AG08395 (cell line): ENCODE data around the gene PARP14.
"Not testable (repeated sequence)": the region's sequence is repeated elsewhere in the genome, so short reads cannot be mapped to it uniquely, and the experiment has no call there.

Source experiments
- DNase-seq: peaks from one replicate; pipeline ENCODE4 v3.0.0; 2012; ENCODE audit warnings: mixed read lengths, low spot score

Gene PARP14, protein sequence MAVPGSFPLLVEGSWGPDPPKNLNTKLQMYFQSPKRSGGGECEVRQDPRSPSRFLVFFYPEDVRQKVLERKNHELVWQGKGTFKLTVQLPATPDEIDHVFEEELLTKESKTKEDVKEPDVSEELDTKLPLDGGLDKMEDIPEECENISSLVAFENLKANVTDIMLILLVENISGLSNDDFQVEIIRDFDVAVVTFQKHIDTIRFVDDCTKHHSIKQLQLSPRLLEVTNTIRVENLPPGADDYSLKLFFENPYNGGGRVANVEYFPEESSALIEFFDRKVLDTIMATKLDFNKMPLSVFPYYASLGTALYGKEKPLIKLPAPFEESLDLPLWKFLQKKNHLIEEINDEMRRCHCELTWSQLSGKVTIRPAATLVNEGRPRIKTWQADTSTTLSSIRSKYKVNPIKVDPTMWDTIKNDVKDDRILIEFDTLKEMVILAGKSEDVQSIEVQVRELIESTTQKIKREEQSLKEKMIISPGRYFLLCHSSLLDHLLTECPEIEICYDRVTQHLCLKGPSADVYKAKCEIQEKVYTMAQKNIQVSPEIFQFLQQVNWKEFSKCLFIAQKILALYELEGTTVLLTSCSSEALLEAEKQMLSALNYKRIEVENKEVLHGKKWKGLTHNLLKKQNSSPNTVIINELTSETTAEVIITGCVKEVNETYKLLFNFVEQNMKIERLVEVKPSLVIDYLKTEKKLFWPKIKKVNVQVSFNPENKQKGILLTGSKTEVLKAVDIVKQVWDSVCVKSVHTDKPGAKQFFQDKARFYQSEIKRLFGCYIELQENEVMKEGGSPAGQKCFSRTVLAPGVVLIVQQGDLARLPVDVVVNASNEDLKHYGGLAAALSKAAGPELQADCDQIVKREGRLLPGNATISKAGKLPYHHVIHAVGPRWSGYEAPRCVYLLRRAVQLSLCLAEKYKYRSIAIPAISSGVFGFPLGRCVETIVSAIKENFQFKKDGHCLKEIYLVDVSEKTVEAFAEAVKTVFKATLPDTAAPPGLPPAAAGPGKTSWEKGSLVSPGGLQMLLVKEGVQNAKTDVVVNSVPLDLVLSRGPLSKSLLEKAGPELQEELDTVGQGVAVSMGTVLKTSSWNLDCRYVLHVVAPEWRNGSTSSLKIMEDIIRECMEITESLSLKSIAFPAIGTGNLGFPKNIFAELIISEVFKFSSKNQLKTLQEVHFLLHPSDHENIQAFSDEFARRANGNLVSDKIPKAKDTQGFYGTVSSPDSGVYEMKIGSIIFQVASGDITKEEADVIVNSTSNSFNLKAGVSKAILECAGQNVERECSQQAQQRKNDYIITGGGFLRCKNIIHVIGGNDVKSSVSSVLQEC (N-terminal part only)

DNA sequence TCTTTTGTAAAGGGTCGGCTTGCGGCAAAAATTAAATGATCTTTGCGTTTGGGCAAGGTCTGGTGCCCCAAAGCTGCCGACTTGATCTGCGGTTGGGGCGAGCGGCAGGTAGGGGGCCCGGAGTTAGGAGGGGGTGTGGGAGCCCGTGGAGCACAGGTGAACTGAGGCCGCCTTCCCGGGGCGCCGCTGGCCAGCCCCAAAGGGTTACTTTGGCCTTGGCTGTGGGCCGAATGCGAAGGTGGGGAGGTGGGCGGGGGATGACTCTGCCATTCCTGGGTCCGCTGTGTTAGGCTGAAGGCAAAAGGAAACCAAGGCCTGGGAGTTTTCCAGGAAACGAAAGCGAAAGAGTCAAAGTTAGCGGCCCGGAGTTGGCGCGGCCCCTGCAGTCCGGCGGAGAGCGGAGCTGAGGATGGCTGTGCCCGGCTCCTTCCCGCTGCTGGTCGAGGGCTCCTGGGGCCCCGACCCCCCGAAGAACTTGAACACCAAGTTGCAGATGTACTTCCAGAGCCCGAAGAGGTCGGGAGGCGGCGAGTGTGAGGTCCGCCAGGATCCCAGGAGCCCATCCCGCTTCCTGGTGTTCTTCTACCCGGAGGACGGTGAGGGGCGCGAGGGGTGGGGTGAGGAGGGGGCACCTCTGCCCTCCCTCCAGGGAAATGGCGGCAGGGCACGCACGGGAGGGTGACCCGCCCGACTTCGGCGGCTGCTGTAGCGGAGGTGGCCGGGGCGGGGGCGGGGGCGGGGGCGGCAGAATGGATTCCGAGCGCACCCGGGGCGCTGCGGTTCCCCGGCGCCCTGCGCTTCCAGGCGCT is at the start of gene PARP14:
Gene PARP14 (plus strand): TSS at position 365 of the 809 bp plus-strand sequence. CDS start 45 bp downstream, at position 410.
- peak; percentile 57 for DNase-seq

DNA sequence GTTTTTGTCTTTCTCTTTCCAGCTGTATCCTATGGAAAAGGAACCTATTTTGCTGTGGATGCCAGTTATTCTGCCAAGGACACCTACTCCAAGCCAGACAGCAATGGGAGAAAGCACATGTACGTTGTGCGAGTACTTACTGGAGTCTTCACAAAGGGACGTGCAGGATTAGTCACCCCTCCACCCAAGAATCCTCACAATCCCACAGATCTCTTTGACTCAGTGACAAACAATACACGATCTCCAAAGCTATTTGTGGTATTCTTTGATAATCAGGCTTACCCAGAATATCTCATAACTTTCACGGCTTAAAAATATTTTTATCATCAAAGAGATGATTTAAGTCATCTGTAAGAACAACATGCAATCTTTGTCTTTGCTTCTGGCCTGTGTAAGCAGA is 44.9 kb upstream of the PARP14 start:
- peak; percentile 40 for DNase-seq

DNA sequence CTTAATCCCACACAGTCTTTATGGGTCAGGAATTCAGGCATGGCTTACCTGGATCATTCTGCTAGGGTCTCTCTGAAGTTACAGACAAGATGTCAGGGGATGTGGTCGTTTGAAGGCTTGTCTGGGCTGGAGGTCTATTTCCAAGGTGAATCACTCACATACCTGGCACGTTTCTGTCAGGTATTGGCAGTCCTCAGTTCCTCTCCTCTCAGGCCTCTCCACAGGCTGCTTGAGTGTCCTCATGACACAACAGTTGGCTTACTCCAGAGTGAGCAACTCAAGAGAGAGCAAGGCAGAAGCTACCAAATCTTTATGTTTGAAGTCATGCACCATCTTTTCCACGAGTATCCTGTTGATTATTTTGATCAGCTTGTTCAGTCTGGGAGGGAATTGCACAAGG is 43.9 kb upstream of the PARP14 start:
- DNase-seq: no peak

DNA sequence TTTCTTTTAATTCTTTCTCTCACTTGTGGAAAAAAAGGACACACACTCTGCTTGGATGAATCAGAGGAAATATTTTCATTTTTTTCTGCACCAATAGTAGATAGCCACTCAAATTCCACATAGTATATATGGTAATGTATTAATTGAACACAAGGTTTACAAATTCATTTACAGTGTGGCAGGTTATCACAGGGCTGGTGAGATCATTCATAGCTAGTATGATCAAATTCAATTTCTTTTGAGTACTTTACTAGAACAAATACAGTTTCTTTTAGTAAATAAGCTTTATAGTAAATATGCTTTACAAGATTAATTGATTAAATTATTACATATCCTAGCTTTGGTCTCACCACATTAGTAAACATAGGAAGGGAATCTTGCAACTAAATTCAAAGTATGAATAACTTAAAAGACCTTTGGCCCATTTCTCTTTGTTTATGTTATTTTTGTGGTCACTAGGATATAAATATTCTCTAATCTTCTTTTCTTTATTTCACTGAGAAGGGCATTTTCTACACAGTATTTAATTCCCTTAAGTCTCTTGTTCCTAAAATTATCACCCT is 40.1 kb upstream of the PARP14 start:
- no peak for DNase-seq

- no peak for DNase-seq
These were observed 37.7 kb upstream of the PARP14 start for GRCh38 chr3:122642935-122643334.

DNA sequence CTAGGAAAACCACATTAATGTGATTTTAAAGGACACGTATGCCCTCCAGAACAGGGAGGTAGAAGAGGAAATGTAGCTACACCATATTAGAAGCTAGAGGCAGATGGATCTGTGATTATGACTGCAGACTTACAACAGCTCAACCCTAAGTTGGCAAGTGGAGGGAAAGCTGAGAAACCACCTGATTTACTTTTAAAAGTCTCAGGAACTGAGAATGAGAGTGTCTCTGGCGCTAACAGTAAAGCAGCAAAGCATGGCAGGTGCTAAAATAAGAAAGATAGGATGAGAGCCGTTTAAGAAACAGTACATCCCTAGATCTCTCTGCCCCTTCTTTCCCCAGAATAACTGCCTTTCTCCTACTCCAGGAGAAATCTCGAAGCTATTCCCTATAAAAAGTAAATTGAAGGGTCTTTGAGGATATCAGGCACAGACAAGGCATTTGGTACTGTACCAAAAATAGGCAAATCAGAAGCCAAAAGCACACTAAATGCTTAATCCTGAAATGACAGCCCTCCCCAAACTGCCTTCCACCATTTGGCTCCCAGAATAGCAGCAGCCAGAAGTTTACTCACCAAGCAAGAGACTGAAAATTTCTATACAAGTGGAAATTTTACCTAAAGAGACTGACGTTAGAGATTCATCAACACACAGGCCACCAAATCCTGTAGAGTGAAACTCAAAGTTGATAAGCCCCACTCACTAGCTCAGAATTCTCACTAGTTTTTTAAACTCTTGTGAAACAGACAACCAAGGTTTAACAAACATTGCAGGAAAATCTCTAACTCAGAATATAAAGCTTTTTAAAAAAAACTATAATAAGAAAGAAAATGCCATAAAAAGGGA is 34.3 kb upstream of the PARP14 start:
- no peak for DNase-seq

GRCh38 chr3:122651233-122651907 is 29.3 kb upstream of the PARP14 start:
- DNase-seq: not testable (repeated sequence)

DNA sequence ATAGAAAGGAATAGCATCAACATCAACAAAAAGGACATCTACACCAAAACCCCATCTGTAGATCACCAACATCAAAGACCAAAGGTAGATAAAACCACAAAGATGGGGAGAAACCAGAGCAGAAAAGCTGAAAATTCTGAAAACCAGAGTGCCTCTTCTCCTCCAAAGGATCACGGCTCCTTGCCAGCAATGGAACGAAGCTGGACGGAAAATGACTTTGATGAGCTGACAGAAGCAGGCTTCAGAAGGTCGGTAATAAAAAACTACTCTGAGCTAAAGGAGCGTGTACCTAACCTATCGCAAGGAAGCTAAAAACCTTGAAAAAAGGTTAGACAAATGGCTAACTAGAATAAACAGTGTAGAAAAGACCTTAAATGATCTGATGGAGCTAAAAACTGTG is 28.7 kb upstream of the PARP14 start:
- not testable (repeated sequence) for DNase-seq

GRCh38 chr3:122658336-122658735 is 22.3 kb upstream of the PARP14 start:
- not testable (repeated sequence) for DNase-seq

GRCh38 chr3:122660297-122660974 is 20.2 kb upstream of the PARP14 start:
- DNase-seq: no peak

GRCh38 chr3:122661633-122662032 is 19.0 kb upstream of the PARP14 start:
- DNase-seq: no peak

GRCh38 chr3:122662505-122662904 is 18.1 kb upstream of the PARP14 start:
- no peak for DNase-seq

DNA sequence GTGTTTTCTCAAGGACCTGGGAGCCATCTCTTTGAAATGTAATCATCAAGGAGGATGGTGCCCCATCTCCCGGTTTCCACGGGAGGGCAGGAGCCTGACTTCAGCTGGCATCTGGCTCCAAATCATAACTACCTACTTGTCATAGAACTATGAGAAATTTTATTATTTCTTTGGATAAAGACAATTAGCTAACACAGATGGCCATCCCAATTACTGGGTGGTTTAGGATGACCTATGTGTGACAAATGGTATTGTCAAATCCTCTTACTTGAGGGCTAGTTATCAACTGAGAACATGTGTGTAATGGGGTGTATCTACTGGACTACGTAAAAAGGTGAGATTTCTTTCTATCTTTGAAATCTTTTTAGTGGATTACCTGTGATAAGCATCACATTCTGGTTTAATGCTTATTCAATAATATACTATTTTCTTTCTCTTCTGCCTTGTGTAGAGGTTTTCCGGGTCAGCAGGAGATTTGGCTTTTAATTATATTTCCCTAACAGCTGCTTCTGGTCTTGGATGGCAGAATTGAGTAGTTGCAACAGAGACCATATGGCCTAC is 15.3 kb upstream of the PARP14 start:
- no peak for DNase-seq

DNA sequence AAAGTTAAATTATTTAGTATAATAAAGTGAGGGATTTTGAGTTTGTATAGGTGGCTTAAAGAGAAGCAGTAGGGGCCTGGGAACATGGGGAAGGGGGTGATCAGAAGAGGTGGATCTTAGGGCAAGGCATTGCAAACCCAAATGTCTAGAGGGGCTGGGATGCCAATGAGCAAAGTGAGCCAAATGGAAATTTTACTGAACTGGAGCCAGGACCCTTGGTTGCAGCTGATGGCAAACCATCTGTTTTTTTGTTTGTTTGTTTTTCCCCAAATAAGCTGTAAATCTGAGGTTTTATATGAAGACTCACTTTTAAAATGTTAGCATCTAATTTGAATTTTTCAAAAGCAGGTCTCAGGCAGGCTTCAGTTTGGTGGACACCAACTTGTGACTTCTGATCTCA is 14.8 kb upstream of the PARP14 start:
- DNase-seq: no peak

GRCh38 chr3:122668930-122669730 is 11.5 kb upstream of the PARP14 start:
- DNase-seq: peak; percentile 47

DNA sequence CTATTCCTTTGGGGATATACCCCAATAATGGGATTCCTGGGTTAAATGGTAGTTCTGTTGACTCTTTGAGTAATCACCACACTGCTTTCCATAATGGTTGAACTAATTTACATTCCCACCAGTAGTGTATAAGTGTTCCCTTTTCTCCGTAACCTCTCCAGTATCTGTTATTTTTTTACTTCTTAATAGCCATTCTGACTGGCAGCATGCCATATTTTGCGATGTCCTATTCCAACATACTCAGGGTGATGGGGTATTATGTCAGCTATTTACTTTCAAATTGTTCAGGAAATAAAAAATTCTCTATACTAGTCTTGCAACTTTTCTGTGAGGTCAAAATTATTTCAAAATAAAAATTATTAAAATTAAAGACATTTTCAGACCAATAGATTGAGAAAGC is 9.1 kb upstream of the PARP14 start:
- no peak for DNase-seq

DNA sequence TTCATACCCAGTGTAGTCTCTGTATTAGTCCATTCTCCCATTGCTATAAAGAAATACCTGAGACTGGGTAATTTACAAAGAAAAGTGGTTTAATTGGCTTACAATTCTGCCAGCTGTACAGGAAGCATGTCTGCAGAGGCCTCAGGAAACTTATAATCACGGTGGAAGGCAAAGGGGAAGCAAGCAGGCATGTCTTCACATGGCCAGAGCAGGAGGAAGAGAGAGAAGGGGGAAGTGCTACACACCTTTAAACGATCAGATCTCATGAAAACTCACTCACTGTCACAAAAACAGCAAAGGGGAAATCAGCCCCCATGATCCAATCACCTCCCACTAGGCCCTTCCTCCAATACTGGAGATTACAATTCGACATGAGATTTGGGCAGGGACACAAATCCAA is 6.3 kb upstream of the PARP14 start:
- no peak for DNase-seq

- no peak for DNase-seq
These were observed 3.9 kb upstream of the PARP14 start for GRCh38 chr3:122676759-122677158.
